SU-DHL-6 (cell line): ENCODE results near the gene PIH1D1.
A peak's percentile ranks its signal among the peaks of the same experiment; 100 is the strongest.

Experiments
- EZH2phosphoT487 ChIP-seq: fragments of 200-600 bp; sonication (generic), shearing (Covaris generic); conservative IDR thresholded peaks from 2 replicates; pipeline ENCODE4 v1.6.1; 2018; ENCODE audit warnings: mild to moderate bottlenecking, antibody characterized with exemption, low read length, moderate library complexity, mixed read lengths
- TF ChIP-seq, protein P1 (sequence below): fragments of 200-600 bp; sonication (generic); IDR thresholded peaks from one replicate; pipeline ENCODE4 v1.5.1; 2017; ENCODE audit warnings: antibody characterized with exemption, mild to moderate bottlenecking, low read length, moderate library complexity; ENCODE audit not compliant: insufficient read depth, poor library complexity, severe bottlenecking

DNA sequence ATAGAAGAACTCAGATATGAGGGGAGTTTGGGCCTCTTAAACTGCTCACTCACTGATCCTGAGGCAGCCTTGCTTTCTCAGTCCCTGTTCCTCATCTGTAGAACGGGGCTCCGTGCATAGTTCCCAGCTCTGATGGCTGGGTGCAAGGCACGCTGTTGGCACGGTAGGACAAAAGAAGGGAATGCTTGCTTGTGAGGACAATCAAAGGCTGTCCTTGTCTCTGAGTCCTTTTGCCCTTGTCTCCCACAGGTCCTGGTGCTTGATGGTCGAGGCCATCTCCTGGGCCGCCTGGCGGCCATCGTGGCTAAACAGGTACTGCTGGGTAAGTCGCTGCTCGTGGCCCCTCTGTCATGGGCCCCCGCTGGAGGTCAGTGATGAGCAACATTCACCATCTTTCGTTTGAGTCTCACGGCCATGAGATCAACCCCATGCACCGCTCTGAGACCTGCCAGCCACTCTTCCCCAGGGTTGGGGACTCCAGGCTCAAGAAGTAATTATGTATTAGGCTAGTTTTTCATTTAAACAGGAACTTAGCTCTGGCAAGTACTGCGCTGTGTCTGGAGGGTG, 38.1 kb upstream of the PIH1D1 start:
- TF ChIP-seq, protein P1, sequence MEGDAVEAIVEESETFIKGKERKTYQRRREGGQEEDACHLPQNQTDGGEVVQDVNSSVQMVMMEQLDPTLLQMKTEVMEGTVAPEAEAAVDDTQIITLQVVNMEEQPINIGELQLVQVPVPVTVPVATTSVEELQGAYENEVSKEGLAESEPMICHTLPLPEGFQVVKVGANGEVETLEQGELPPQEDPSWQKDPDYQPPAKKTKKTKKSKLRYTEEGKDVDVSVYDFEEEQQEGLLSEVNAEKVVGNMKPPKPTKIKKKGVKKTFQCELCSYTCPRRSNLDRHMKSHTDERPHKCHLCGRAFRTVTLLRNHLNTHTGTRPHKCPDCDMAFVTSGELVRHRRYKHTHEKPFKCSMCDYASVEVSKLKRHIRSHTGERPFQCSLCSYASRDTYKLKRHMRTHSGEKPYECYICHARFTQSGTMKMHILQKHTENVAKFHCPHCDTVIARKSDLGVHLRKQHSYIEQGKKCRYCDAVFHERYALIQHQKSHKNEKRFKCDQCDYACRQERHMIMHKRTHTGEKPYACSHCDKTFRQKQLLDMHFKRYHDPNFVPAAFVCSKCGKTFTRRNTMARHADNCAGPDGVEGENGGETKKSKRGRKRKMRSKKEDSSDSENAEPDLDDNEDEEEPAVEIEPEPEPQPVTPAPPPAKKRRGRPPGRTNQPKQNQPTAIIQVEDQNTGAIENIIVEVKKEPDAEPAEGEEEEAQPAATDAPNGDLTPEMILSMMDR, result peak; percentile 46
- TF ChIP-seq EZH2phosphoT487, result no peak
